ENCODE data around the gene GATAD2A.

The GATAD2A gene

GRCh38 chr19:19444681-19445155 lies 39.2 kb downstream of the GATAD2A start:
- no peak overlapping the region for H3K27ac ChIP-seq
- no peak for TF ChIP-seq CTCF (conservative IDR thresholded peaks at IDR 0.05; ENCODE audit: low read depth, low read length)
- no peak overlapping the region for H3K4me3 ChIP-seq (IDR thresholded peaks at IDR 0.05; ENCODE audit: insufficient read depth, low read depth, low read length)
- H3K4me2 ChIP-seq, result no peak overlapping the region
- H3K36me3 ChIP-seq (ENCODE audit: insufficient read depth), result no peaks in the 10 kb centered on the region
- no peak overlapping the region for H2AFZ ChIP-seq (ENCODE audit: low read depth)
- peaks cover 68% of the 10 kb centered on the region for H3K79me2 ChIP-seq (ENCODE audit: insufficient read depth, low read depth)
- no peak overlapping the region for H3K9ac ChIP-seq
- no peaks in the 10 kb centered on the region for H3K27me3 ChIP-seq (ENCODE audit: insufficient read depth, low read depth)
- no peaks in the 10 kb centered on the region for H3K4me1 ChIP-seq (ENCODE audit: low read depth, poor library complexity, severe bottlenecking)
- H4K20me1 ChIP-seq (ENCODE audit: insufficient read depth), result peaks cover 26% of the 10 kb centered on the region

GRCh38 chr19:19445288-19445687 lies 39.8 kb downstream of the GATAD2A start:
- Histone ChIP-seq H4K20me1 (ENCODE audit: insufficient read depth) (peaks cover 26% of the 10 kb centered on the region), H3K4me1 (ENCODE audit: low read depth, poor library complexity, severe bottlenecking) (no peaks in the 10 kb centered on the region), H3K9ac (no peak overlapping the region), H2AFZ (ENCODE audit: low read depth) (no peak overlapping the region), H3K4me2 (no peak overlapping the region), H3K27me3 (ENCODE audit: insufficient read depth, low read depth) (no peaks in the 10 kb centered on the region), H3K36me3 (ENCODE audit: insufficient read depth) (no peaks in the 10 kb centered on the region), H3K4me3 (IDR thresholded peaks at IDR 0.05; ENCODE audit: insufficient read depth, low read depth, low read length) (no peak overlapping the region), H3K27ac (no peak overlapping the region), H3K79me2 (ENCODE audit: insufficient read depth, low read depth) (peaks cover 72% of the 10 kb centered on the region)
- no peak for TF ChIP-seq CTCF (conservative IDR thresholded peaks at IDR 0.05; ENCODE audit: low read depth, low read length)

- no peaks in the 10 kb centered on the region for H3K4me1 ChIP-seq (ENCODE audit: low read depth, poor library complexity, severe bottlenecking)
- H3K27ac ChIP-seq, result no peak overlapping the region
- no peak overlapping the region for H3K9ac ChIP-seq
- H3K4me3 ChIP-seq (IDR thresholded peaks at IDR 0.05; ENCODE audit: insufficient read depth, low read depth, low read length), result no peak overlapping the region
- H3K4me2 ChIP-seq, result no peak overlapping the region
- no peaks in the 10 kb centered on the region for H3K27me3 ChIP-seq (ENCODE audit: insufficient read depth, low read depth)
- TF ChIP-seq CTCF (conservative IDR thresholded peaks at IDR 0.05; ENCODE audit: low read depth, low read length), result no peak
- H2AFZ ChIP-seq (ENCODE audit: low read depth), result no peak overlapping the region
- H3K79me2 ChIP-seq (ENCODE audit: insufficient read depth, low read depth), result peaks cover 78% of the 10 kb centered on the region
- H3K36me3 ChIP-seq (ENCODE audit: insufficient read depth), result no peaks in the 10 kb centered on the region
- H4K20me1 ChIP-seq (ENCODE audit: insufficient read depth), result peaks cover 26% of the 10 kb centered on the region
These were observed 40.5 kb downstream of the GATAD2A start for GRCh38 chr19:19445911-19446361.

- TF ChIP-seq CTCF (conservative IDR thresholded peaks at IDR 0.05; ENCODE audit: low read depth, low read length), result no peak
- no peaks in the 10 kb centered on the region for H3K4me1 ChIP-seq (ENCODE audit: low read depth, poor library complexity, severe bottlenecking)
- no peak overlapping the region for H3K4me2 ChIP-seq
- H3K4me3 ChIP-seq (IDR thresholded peaks at IDR 0.05; ENCODE audit: insufficient read depth, low read depth, low read length), result no peak overlapping the region
- H2AFZ ChIP-seq (ENCODE audit: low read depth), result no peak overlapping the region
- no peak overlapping the region for H3K27ac ChIP-seq
- peaks cover 26% of the 10 kb centered on the region for H4K20me1 ChIP-seq (ENCODE audit: insufficient read depth)
- H3K36me3 ChIP-seq (ENCODE audit: insufficient read depth), result no peaks in the 10 kb centered on the region
- no peaks in the 10 kb centered on the region for H3K27me3 ChIP-seq (ENCODE audit: insufficient read depth, low read depth)
- H3K9ac ChIP-seq, result no peak overlapping the region
- peaks cover 85% of the 10 kb centered on the region for H3K79me2 ChIP-seq (ENCODE audit: insufficient read depth, low read depth)
These were observed 41.4 kb downstream of the GATAD2A start for GRCh38 chr19:19446655-19447437.
